PC-9 (cell line): ENCODE data around the gene STK38L. TPM values are rescaled to one million over a fixed set of nuclear protein-coding genes. Genes with fewer than 3 reads are reported as not detected.

Experiments used
- BruUV-seq: library from RNA; stranded (reverse); fragments of 400-500 nt; replicated peaks from 2 replicates; lab custom pipeline; 2021; lab: Mats Ljungman, UMichigan
- CTCF ChIA-PET: fragments of 300-600 bp; sonication (Branson Sonifier 250); formaldehyde crosslinking; loops from one replicate; lab custom pipeline; 2022; ENCODE audit warnings: antibody characterized with exemption; lab: Charles Lee
- POLR2A ChIA-PET: fragments of 300-600 bp; sonication (Branson Sonifier 250); formaldehyde crosslinking; loops from one replicate; lab custom pipeline; 2022; ENCODE audit warnings: antibody characterized with exemption; ENCODE audit not compliant: unreplicated experiment; lab: Charles Lee
- DNase-seq, 2 experiments: peaks; one replicate each; pipeline versions ENCODE4 v3.0.0 to v3.0.0-alpha.2; 2015 to 2022; ENCODE audit warnings: mixed read lengths in 1 of 2
- H2AFZ ChIP-seq: fragments of 200-600 bp; sonication (generic); 2 replicates; pipeline ENCODE4 v1.8.1; 2017; ENCODE audit warnings: antibody characterized with exemption
- H3F3A ChIP-seq: fragments of 200-600 bp; sonication (generic); 2 replicates; pipeline ENCODE4 v1.8.1; 2017; ENCODE audit warnings: antibody characterized with exemption, mild to moderate bottlenecking, low read depth; ENCODE audit not compliant: insufficient read depth
- H3K27ac ChIP-seq: fragments of 200-600 bp; sonication (generic); 2 replicates; pipeline ENCODE4 v1.6.1; 2016; ENCODE audit warnings: mixed run types
- H3K27me3 ChIP-seq: fragments of 200-600 bp; sonication (generic); 2 replicates; pipeline ENCODE4 v1.6.1; 2016; ENCODE audit warnings: low read depth, mixed run types; ENCODE audit not compliant: insufficient read depth
- H3K36me3 ChIP-seq: fragments of 200-600 bp; sonication (generic); 2 replicates; pipeline ENCODE4 v1.6.1; 2016; ENCODE audit warnings: low read depth, mixed run types
- H3K4me1 ChIP-seq: fragments of 200-600 bp; sonication (generic); replicated peaks from 2 replicates; pipeline ENCODE4 v1.6.1; 2016; ENCODE audit warnings: mixed run types; ENCODE audit not compliant: insufficient read depth
- H3K4me2 ChIP-seq: fragments of 200-600 bp; sonication (generic); 2 replicates; pipeline ENCODE4 v1.6.1; 2017; ENCODE audit warnings: mixed run types
- H3K4me3 ChIP-seq: fragments of 200-600 bp; sonication (generic); 2 replicates; pipeline ENCODE4 v1.6.1; 2016; ENCODE audit warnings: mixed run types
- H3K79me2 ChIP-seq: fragments of 200-600 bp; sonication (generic); 2 replicates; pipeline ENCODE4 v1.6.1; 2017; ENCODE audit warnings: low read depth, mixed run types
- H3K9me2 ChIP-seq: fragments of 200-600 bp; sonication (generic); 2 replicates; pipeline ENCODE4 v1.8.1; 2017; ENCODE audit warnings: mild to moderate bottlenecking; ENCODE audit not compliant: insufficient read depth
- H3K9me3 ChIP-seq: fragments of 200-600 bp; sonication (generic); 2 replicates; pipeline ENCODE4 v1.8.1; 2016; ENCODE audit warnings: low read depth; ENCODE audit not compliant: insufficient read depth
- H4K20me1 ChIP-seq: fragments of 200-600 bp; sonication (generic); 2 replicates; pipeline ENCODE4 v1.8.1; 2017; ENCODE audit not compliant: insufficient read depth
- EZH2 ChIP-seq: fragments of 200-600 bp; sonication (generic); IDR thresholded peaks from 2 replicates; pipeline ENCODE4 v1.8.0; 2017; ENCODE audit warnings: antibody characterized with exemption, low read depth
- intact Hi-C: fragments of 100-400 bp; cut with micrococcal nuclease; formaldehyde crosslinking; loops from one replicate; pipeline ENCODE4 v1.10.0; 2022; ENCODE audit not compliant: unreplicated experiment
- total RNA-seq: library from RNA; stranded (reverse); gene quantifications from 2 replicates; pipeline ENCODE4 v1.2.3, GENCODE V29; 2021
- TF ChIP-seq, protein P1 (sequence below): fragments of 200-600 bp; sonication (generic); conservative IDR thresholded peaks from 2 replicates; pipeline ENCODE4 v1.6.1; 2017; ENCODE audit warnings: mixed run types, antibody characterized with exemption, mild to moderate bottlenecking, moderate library complexity

Gene STK38L
- total RNA-seq, 1 experiment from 2014 or later, result 34.7 TPM

DNA sequence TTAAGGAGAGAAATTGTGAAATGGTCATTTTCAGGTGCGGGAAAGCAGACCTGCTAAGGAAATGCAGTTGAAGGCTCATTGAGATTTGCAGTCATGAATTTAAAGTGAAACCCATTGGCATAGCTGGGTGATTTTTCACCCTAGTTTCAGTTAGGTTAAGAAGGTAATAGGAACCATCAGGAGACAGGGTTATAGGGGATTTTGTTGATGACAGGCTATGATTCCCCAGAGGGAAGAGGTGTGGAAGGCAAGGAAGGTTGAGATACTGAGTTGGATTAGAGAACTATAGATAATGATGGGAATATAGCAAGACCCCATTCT is 65.9 kb downstream of the STK38L start:
- H3K27me3 ChIP-seq, result no peaks in the 10 kb centered on the region
- no peaks in the 10 kb centered on the region; the same call in 1 of the 2 replicates for H3F3A ChIP-seq
- no peaks in the 10 kb centered on the region for H3K9me3 ChIP-seq
- DNase-seq, result no peak
- no peak overlapping the region for H3K4me2 ChIP-seq
- H3K79me2 ChIP-seq, result no peaks in the 10 kb centered on the region
- no peak for TF ChIP-seq EZH2
- TF ChIP-seq, protein P1, sequence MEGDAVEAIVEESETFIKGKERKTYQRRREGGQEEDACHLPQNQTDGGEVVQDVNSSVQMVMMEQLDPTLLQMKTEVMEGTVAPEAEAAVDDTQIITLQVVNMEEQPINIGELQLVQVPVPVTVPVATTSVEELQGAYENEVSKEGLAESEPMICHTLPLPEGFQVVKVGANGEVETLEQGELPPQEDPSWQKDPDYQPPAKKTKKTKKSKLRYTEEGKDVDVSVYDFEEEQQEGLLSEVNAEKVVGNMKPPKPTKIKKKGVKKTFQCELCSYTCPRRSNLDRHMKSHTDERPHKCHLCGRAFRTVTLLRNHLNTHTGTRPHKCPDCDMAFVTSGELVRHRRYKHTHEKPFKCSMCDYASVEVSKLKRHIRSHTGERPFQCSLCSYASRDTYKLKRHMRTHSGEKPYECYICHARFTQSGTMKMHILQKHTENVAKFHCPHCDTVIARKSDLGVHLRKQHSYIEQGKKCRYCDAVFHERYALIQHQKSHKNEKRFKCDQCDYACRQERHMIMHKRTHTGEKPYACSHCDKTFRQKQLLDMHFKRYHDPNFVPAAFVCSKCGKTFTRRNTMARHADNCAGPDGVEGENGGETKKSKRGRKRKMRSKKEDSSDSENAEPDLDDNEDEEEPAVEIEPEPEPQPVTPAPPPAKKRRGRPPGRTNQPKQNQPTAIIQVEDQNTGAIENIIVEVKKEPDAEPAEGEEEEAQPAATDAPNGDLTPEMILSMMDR, result no peak
- TSS peak; percentile 9 for BruUV-seq
- H3K36me3 ChIP-seq, result peaks cover 8% of the 10 kb centered on the region; the same call in 1 of the 2 replicates
- no peaks in the 10 kb centered on the region for H3K9me2 ChIP-seq
- H2AFZ ChIP-seq, result no peak overlapping the region
- no peak overlapping the region for H3K4me3 ChIP-seq
- H4K20me1 ChIP-seq, result no peaks in the 10 kb centered on the region
- ChIA-PET CTCF (no interaction called here), POLR2A (no interaction called here)
- intact Hi-C loops, result loop anchor here (5.0 to 10.0 kb wide), 2 partner anchors 168 to 375 kb away; partner anchors contain the start of genes FGFR1OP2 and INTS13
- no peaks in the 10 kb centered on the region for H3K4me1 ChIP-seq
- no peak overlapping the region for H3K27ac ChIP-seq

DNA sequence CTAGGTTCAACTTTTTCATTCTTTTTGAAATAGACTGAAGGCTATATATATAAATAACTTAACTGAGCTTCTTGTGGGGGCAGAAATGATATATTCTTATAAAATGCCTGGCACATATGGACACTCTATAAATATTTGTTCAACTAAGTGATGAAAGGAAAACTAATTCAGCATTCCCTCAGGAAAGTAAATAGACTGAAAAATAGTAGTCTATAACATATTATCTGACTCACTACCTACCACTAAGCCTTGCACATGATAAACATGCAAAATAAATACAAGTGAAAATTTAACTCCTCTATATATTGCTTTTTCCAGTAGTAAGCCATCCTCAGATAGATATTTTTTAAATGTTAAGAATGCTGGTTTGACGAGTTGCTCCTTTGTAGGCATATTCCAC is 72.9 kb downstream of the STK38L start:
- no peaks in the 10 kb centered on the region for H3K27me3 ChIP-seq
- DNase-seq, result no peak
- 0 out of 2 replicates have a peak, but pooled peaks cover 7% of the 10 kb centered on the region for H3K4me1 ChIP-seq
- ChIA-PET CTCF (interaction anchor here (1.1 kb wide), 1 partner anchor 8 kb away, joined by 5 read pairs; no protein-coding TSS in a partner anchor), POLR2A (no interaction called here)
- TF ChIP-seq EZH2, result no peak
- TF ChIP-seq, protein P1, result no peak
- intact Hi-C loops, result no loop called here
- no peak overlapping the region for H3K4me2 ChIP-seq
- no peaks in the 10 kb centered on the region for H4K20me1 ChIP-seq
- BruUV-seq, result no TSS peak
- no peak overlapping the region for H2AFZ ChIP-seq
- no peaks in the 10 kb centered on the region for H3K79me2 ChIP-seq
- H3K9me3 ChIP-seq, result no peaks in the 10 kb centered on the region
- H3F3A ChIP-seq, result peaks cover 12% of the 10 kb centered on the region
- H3K9me2 ChIP-seq, result no peaks in the 10 kb centered on the region
- no peak overlapping the region for H3K27ac ChIP-seq
- H3K36me3 ChIP-seq, result 0 out of 2 replicates have a peak, but pooled peaks cover 9% of the 10 kb centered on the region
- H3K4me3 ChIP-seq, result no peak overlapping the region

DNA sequence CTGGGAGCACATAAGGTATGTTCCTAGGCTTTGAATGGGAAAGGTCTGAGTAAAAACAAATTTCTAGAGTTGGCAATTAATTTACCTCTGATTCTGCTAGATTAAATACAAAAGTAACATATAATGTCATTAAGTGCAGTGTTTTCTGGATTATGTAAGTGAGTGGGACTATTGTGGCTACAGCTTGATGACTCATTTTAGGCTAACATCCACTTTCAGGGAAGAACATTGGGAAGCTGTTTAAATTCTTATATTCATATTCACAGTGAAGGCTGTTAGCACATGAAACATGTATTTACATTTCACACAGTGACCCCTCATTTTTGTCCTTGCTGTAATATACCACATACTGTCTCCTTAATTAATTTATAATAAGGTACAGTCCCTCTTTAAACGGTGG is 75.3 kb downstream of the STK38L start:
- Histone ChIP-seq H3K27ac (peak overlapping the region; percentile 27; the same call in 1 of the 2 replicates), H4K20me1 (no peaks in the 10 kb centered on the region), H3K4me2 (no peak overlapping the region), H3K9me3 (no peaks in the 10 kb centered on the region), H3K9me2 (no peaks in the 10 kb centered on the region), H2AFZ (no peak overlapping the region), H3K4me3 (no peak overlapping the region), H3K4me1 (0 out of 2 replicates have a peak, but pooled peaks cover 7% of the 10 kb centered on the region), H3K27me3 (no peaks in the 10 kb centered on the region), H3F3A (peaks cover 12% of the 10 kb centered on the region), H3K79me2 (no peaks in the 10 kb centered on the region), H3K36me3 (peaks cover 22% of the 10 kb centered on the region)
- TF ChIP-seq, protein P1, result no peak
- no peak for TF ChIP-seq EZH2
- BruUV-seq, result no TSS peak
- intact Hi-C loops, result no loop called here
- CTCF ChIA-PET, result no interaction called here
- POLR2A ChIA-PET, result no interaction called here
- DNase-seq, result no peak
